ENCODE data around the gene SH3BP4. TPM values are rescaled to one million over a fixed set of nuclear protein-coding genes. Genes with fewer than 3 reads are reported as not detected.

The SH3BP4 gene
- polyA plus RNA-seq, 1 donor (not counting 4 experiments of a cell fraction or from before 2014, with no cell fraction given) = 50.4 TPM

DNA sequence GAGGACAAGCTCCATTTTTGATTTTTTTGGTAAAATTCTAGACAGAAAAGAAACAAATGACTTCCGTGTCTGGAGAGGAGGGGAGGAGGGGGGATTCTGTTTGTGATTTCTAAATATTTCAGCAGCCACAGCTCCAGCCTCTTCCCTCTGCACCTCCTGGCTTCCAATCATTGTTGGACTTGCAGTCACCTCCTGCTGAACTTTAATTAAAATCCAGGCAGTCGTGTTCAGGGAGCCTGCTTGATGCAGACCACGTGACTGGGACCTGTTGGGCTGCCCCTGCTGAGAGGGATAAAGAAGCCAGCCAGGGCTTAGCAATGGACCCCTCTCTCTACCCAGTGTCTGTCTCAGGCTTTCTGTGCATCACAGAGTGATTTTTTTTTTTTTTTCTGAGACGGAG, 115.1 kb downstream of the SH3BP4 start:
- Histone ChIP-seq H3K27ac (ENCODE audit: control insufficient read depth, insufficient read depth, low read length) (no peak overlapping the region), H3K9me3 (ENCODE audit: control insufficient read depth, low read depth, low read length) (no peaks in the 10 kb centered on the region), H3K4me2 (ENCODE audit: control insufficient read depth, extremely low read depth, insufficient read depth, low read depth, low read length) (no peak overlapping the region), H3K79me2 (ENCODE audit: control insufficient read depth, insufficient read depth, low read length) (no peaks in the 10 kb centered on the region), H3K9me1 (ENCODE audit: control insufficient read depth, extremely low read depth, insufficient read depth, low read length) (no peaks in the 10 kb centered on the region), H4K20me1 (ENCODE audit: control insufficient read depth, extremely low read depth, insufficient read depth, low read length) (no peaks in the 10 kb centered on the region), H3K9ac (ENCODE audit: control insufficient read depth, extremely low read depth, insufficient read depth, low read length) (no peak overlapping the region), H3K4me3 (ENCODE audit: control insufficient read depth in 2 of 3, extremely low read depth in 1 of 3, insufficient read depth in 2 of 3, low read depth in 1 of 3, low read length in 3 of 3) (no peak overlapping the region), H3K36me3 (ENCODE audit: control insufficient read depth in 2 of 2, extremely low read depth in 1 of 2, insufficient read depth in 2 of 2, low read length in 2 of 2) (no peaks in the 10 kb centered on the region), H2AFZ (ENCODE audit: control insufficient read depth, low read length) (no peak overlapping the region), H3K27me3 (ENCODE audit: control insufficient read depth, extremely low read depth, insufficient read depth, low read length) (peaks cover 4% of the 10 kb centered on the region), H3K4me1 (ENCODE audit: control insufficient read depth, extremely low read depth, insufficient read depth, low read length) (peaks cover 2% of the 10 kb centered on the region)
- dilution Hi-C loops (cut with MboI; ENCODE audit: extremely low pct_ligation_motif_present, low sequenced_read_pairs) = no loop called here
- TF ChIP-seq EZH2 (IDR thresholded peaks at IDR 0.05; ENCODE audit: low read length) = no peak
- TF ChIP-seq, protein P1, sequence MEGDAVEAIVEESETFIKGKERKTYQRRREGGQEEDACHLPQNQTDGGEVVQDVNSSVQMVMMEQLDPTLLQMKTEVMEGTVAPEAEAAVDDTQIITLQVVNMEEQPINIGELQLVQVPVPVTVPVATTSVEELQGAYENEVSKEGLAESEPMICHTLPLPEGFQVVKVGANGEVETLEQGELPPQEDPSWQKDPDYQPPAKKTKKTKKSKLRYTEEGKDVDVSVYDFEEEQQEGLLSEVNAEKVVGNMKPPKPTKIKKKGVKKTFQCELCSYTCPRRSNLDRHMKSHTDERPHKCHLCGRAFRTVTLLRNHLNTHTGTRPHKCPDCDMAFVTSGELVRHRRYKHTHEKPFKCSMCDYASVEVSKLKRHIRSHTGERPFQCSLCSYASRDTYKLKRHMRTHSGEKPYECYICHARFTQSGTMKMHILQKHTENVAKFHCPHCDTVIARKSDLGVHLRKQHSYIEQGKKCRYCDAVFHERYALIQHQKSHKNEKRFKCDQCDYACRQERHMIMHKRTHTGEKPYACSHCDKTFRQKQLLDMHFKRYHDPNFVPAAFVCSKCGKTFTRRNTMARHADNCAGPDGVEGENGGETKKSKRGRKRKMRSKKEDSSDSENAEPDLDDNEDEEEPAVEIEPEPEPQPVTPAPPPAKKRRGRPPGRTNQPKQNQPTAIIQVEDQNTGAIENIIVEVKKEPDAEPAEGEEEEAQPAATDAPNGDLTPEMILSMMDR (optimal IDR thresholded peaks at IDR 0.05 in 1 of 3, IDR thresholded peaks at IDR 0.05 in 1 of 3, conservative IDR thresholded peaks at IDR 0.05 in 1 of 3; ENCODE audit: extremely low read depth in 1 of 3, insufficient read depth in 2 of 3, low read length in 3 of 3) = no peak
- DNase-seq (ENCODE audit: low read depth, low spot score) (no peak), FAIRE-seq (no peak)

DNA sequence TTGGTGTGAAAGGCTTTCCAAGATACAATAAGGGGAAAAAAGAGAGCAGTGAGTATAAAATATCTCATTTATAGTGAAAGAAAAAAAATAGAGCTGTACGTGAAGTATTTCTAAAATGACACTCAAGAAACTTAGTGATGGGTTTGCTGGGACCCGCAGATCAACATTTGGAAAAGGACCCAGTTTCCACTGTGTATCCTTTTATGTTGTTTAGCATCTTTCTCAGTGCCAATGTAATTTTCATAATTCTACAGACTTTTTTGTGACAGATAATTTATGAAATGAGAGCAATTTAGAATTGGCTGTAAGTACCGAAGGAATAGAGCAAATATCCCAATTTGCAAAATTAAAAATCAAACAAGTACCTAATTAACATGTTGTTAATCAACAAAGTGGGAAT, 116.9 kb downstream of the SH3BP4 start:
- no peak for TF ChIP-seq EZH2 (IDR thresholded peaks at IDR 0.05; ENCODE audit: low read length)
- TF ChIP-seq, protein P1 (optimal IDR thresholded peaks at IDR 0.05 in 1 of 3, IDR thresholded peaks at IDR 0.05 in 1 of 3, conservative IDR thresholded peaks at IDR 0.05 in 1 of 3; ENCODE audit: extremely low read depth in 1 of 3, insufficient read depth in 2 of 3, low read length in 3 of 3) = no peak
- no peak overlapping the region for H3K9ac ChIP-seq (ENCODE audit: control insufficient read depth, extremely low read depth, insufficient read depth, low read length)
- no peaks in the 10 kb centered on the region for H3K36me3 ChIP-seq (ENCODE audit: control insufficient read depth in 2 of 2, extremely low read depth in 1 of 2, insufficient read depth in 2 of 2, low read length in 2 of 2)
- peaks cover 2% of the 10 kb centered on the region for H3K4me1 ChIP-seq (ENCODE audit: control insufficient read depth, extremely low read depth, insufficient read depth, low read length)
- peaks cover under 1% of the 10 kb centered on the region for H3K27me3 ChIP-seq (ENCODE audit: control insufficient read depth, extremely low read depth, insufficient read depth, low read length)
- FAIRE-seq (no peak), DNase-seq (ENCODE audit: low read depth, low spot score) (no peak)
- dilution Hi-C loops (cut with MboI; ENCODE audit: extremely low pct_ligation_motif_present, low sequenced_read_pairs) = no loop called here
- no peaks in the 10 kb centered on the region for H3K9me3 ChIP-seq (ENCODE audit: control insufficient read depth, low read depth, low read length)
- no peaks in the 10 kb centered on the region for H4K20me1 ChIP-seq (ENCODE audit: control insufficient read depth, extremely low read depth, insufficient read depth, low read length)
- H3K4me2 ChIP-seq (ENCODE audit: control insufficient read depth, extremely low read depth, insufficient read depth, low read depth, low read length) = no peak overlapping the region
- H3K79me2 ChIP-seq (ENCODE audit: control insufficient read depth, insufficient read depth, low read length) = no peaks in the 10 kb centered on the region
- H3K27ac ChIP-seq (ENCODE audit: control insufficient read depth, insufficient read depth, low read length) = no peak overlapping the region
- no peaks in the 10 kb centered on the region for H3K9me1 ChIP-seq (ENCODE audit: control insufficient read depth, extremely low read depth, insufficient read depth, low read length)
- H3K4me3 ChIP-seq (ENCODE audit: control insufficient read depth in 2 of 3, extremely low read depth in 1 of 3, insufficient read depth in 2 of 3, low read depth in 1 of 3, low read length in 3 of 3) = no peak overlapping the region
- H2AFZ ChIP-seq (ENCODE audit: control insufficient read depth, low read length) = no peak overlapping the region
